NCI-H460 (cell line): ENCODE results near the gene ITGB5. TPM values are rescaled to one million over a fixed set of nuclear protein-coding genes. Genes with fewer than 3 reads are reported as not detected.
"Not testable (repeated sequence)": the region's sequence is repeated elsewhere in the genome, so short reads cannot be mapped to it uniquely, and the experiment has no call there.

ENCODE experiments used
- DNase-seq: peaks from one replicate; pipeline ENCODE4 v3.0.0-alpha.2; 2016; ENCODE audit warnings: low read depth; ENCODE audit errors: extremely low read depth
- total RNA-seq: library from RNA; depleted of rRNA; stranded (reverse); fragments of >200 nt; shearing (Covaris generic); gene quantifications from 2 replicates; pipeline ENCODE4 v1.2.3, GENCODE V29; 2014

Gene ITGB5
- total RNA-seq, 1 experiment from 2014 or later: 127 TPM

GRCh38 chr3:124791639-124792151 lies 95.5 kb downstream of the ITGB5 start:
- no peak for DNase-seq

- no peak for DNase-seq
Observed at GRCh38 chr3:124791142-124791541, 96.0 kb downstream of the ITGB5 start.

- DNase-seq: not testable (repeated sequence)
Observed at GRCh38 chr3:124789103-124789502, 98.1 kb downstream of the ITGB5 start.

GRCh38 chr3:124788254-124788745 lies 98.9 kb downstream of the ITGB5 start:
- DNase-seq: no peak

- DNase-seq: no peak
Observed at GRCh38 chr3:124787476-124788195, 99.5 kb downstream of the ITGB5 start.

- DNase-seq: peak; percentile 22
Observed at GRCh38 chr3:124786511-124787241, 100.5 kb downstream of the ITGB5 start.

GRCh38 chr3:124785973-124786372 lies 101.2 kb downstream of the ITGB5 start:
- DNase-seq: no peak

GRCh38 chr3:124784686-124785382 lies 102.3 kb downstream of the ITGB5 start:
- DNase-seq: no peak

GRCh38 chr3:124783696-124784095 lies 103.5 kb downstream of the ITGB5 start:
- no peak for DNase-seq

- DNase-seq: not testable (repeated sequence)
Observed at GRCh38 chr3:124782377-124782712, 104.8 kb downstream of the ITGB5 start.

GRCh38 chr3:124781476-124782376 lies 105.4 kb downstream of the ITGB5 start:
- no peak for DNase-seq

- DNase-seq: no peak
Observed at GRCh38 chr3:124780761-124781475, 106.2 kb downstream of the ITGB5 start.

GRCh38 chr3:124780356-124780755 lies 106.8 kb downstream of the ITGB5 start:
- DNase-seq: no peak

GRCh38 chr3:124779751-124780191 lies 107.4 kb downstream of the ITGB5 start:
- no peak for DNase-seq

GRCh38 chr3:124779116-124779515 lies 108.0 kb downstream of the ITGB5 start:
- no peak for DNase-seq

GRCh38 chr3:124777762-124778470 lies 109.2 kb downstream of the ITGB5 start:
- DNase-seq: no peak

GRCh38 chr3:124776856-124777255 lies 110.3 kb downstream of the ITGB5 start:
- DNase-seq: no peak

GRCh38 chr3:124775877-124776276 lies 111.3 kb downstream of the ITGB5 start:
- no peak for DNase-seq
